Measurements from ENCODE around the gene ZWILCH.

The ZWILCH gene

DNA sequence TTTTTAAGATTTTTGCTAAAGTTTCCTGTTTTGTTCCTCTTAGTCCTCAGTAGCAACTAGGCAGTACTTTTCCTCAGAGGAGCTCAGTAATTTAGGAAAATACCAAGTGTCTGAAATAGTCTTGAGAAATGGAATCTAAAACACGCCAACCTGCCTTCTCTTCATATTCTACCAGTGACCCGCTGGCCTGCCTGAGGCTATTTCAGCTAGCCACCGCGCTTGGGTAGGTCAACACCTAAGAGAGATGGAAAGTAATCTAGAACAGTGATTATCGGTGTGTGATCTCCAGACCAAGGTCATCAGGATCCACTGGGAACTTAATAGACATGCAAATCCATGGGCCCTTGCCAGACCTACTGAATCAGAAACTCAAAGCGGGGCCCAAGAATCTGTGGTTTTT lies 53.1 kb downstream of the ZWILCH start:
- DNase-seq: no peak

GRCh38 chr15:66560856-66561525 lies 55.9 kb downstream of the ZWILCH start:
- no peak for DNase-seq

DNA sequence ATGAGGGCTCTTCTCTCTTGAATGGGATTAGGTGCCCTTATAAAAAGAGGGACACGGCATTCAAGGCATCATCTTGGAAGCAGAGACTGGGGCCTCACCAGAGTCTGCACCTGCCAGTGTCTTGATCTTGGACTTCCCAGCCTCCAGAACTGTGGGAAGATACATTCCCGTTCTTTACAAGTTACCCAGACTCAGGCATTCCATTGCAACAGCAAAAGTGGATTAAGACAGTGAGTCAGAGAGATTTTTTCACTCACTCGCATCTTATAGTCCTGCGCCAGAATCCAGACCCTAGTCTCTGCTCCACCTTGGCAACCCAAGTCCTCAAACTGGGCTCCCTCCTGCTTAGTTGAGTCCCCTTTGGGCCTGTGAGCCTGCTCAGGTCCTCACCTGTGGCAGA lies 58.0 kb downstream of the ZWILCH start:
- DNase-seq: no peak

- DNase-seq: no peak
Observed at GRCh38 chr15:66563566-66564110, 58.5 kb downstream of the ZWILCH start.

DNA sequence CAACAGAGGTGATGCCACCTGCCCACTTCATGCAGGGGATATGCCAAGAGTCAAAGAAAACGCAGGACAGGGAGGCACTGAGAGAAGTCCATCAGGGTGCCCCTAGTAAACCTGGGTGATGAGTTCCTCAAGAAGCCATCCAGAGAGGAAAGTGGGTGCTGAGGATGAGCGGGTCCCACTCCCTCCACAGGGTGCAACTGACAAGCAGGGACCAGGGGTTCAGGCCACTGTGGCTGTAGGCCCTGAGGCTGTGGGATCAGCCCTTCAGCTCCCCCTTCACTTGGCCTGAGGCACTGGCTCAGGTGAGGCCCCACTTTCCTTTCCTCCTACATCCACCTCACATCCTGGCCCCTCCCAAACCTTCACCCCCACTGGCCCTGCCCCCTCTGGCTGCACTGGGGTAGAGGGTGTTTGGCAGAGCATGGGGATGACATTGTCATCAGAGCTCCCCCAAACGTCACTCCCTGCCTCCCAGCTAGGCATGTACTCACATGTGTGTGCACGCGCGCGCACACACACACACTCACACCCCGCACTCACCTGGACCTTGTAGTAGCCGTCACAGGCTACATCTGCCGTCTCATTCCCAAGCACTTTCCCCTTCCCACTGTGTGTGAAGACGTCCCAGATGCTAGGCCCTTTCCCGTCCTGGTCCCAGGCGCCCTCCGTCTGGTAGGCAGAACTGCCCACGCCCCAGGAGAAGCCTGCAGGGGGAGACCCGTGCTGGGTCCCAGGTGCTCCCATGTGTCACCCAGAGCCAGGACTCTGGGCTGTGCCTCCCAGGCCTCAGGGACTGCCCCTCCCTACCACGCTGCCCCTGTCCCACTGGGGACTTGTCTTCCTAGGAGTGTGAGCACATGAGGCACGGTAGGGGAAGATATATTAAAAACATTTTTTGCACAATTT lies 59.3 kb downstream of the ZWILCH start:
- no peak for DNase-seq

GRCh38 chr15:66565141-66565641 lies 60.1 kb downstream of the ZWILCH start:
- no peak for DNase-seq

- DNase-seq: no peak
Observed at GRCh38 chr15:66565741-66566144, 60.6 kb downstream of the ZWILCH start, which contains the start of gene LCTL. Gene LCTL (minus strand): TSS chr15:66565998. CDS start chr15:66565365, 633 bp downstream.

DNA sequence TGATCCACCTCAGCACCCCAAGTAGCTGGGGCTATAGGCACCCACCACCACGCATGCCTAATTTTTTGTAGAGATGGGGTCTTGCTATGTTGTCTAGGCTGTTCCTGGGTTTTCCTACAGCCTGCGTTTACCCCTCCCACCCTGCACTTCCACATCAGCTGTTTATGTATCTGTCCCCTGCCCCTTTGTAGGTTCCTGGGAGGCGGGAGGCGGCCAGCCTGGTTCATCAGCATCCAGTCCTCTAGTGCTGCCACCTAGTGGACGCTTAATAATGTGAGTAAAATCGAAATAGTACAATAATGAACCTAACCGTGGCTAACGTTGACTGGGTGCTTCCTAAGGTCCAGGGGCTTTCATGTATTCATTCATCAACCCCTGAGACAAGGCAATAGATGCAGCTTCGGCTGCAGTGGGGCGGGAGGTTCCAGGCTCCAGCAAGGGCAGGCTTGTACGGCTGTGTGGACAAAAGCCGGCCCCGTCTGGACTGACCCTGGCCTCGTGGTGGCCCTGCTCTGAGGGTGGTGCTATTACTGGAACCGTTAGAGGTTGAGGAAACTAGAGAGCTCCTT lies 61.9 kb downstream of the ZWILCH start:
- peak; percentile 54 to 59 for DNase-seq

DNA sequence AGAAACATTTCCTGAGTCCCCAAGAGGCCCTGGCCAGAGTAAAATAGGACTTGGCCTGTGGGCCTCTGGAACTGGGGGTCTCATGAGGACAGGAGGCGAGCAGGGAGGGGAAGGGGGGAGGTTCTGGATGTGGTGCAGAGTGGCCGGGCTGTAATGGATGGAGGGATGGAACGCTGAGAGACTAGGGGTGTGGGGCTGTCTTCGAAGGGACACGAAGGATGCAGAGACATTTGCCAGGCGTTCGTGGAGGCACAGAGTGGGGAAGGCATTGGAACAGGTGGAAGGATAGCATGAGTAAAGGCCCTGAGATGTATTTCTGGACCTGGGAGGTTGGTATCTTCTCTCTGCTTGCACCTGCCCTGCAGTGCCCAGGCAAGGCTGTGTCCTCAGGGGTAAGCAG lies 62.8 kb downstream of the ZWILCH start:
- DNase-seq: no peak

DNA sequence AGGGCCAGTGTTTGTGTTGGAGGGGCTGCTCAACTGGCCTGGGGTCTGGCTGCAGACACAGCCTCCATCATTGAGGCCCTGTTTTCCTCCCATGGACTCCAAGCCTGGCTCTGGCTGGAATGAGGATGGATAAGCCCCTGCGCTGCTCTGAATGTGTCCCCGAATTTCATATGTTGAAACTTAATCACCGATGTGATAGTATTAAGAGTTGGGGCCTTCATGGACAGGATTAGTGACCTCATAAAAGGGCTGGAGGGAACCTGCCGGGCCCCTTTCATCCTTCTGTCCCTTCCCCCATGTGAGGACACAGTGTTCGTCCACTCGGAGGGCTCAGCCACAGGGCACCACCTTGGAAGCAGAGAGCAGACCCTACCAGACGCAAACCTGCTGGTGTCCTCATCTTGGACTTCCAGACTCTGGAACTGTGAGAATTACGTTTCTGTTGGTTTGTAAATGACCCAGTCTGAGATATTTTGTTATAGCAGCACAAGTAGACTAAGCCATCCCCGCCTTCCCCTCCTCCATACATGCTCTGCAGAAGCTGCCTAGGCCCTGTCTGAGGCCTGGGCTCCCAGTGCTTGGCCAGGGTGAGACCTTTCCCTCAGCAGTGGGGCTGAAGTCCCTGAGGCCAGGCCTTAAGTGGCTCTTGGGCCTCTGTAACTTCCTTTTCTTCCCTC lies 64.5 kb downstream of the ZWILCH start:
- no peak for DNase-seq

- DNase-seq: no peak
Observed at GRCh38 chr15:66570327-66570726, 65.2 kb downstream of the ZWILCH start.

- DNase-seq: no peak
Observed at GRCh38 chr15:66570842-66571478, 65.8 kb downstream of the ZWILCH start.

DNA sequence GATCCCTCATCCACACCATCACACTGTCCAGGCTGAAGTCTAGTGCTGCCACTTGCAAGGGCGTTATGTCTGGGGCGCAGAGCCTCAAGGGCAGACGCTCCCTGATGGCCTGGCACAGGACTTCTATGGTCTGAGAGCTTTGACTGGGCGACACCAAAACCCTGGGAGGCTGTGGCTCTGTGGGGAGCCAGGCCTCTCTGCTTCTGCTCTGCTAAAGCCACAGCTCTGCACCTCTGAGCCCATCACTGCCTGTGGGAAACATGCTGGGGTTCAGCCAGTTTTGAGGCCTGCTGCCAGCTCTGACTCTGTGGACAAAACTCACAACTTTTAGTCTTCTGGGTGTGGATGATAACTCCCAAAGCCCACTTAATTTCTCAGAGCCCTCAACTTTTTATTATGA lies 67.0 kb downstream of the ZWILCH start:
- no peak for DNase-seq

DNA sequence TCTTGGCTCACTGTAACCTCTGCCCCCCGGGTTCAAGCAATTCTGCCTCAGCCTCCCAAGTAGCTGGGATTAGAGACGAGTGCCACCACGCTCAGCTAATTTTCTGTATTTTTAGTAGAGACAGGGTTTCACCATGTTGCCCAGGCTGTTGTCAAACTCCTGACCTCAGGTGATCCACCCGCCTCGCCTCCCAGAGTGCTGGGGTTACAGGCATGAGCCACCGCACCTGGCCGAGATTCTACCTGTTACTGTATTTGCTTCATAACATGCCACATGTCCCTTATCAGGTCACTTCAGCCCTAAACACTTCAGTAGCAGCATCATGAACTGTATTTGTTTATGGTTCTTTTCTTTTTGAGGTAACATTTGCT lies 68.2 kb downstream of the ZWILCH start:
- DNase-seq: no peak

GRCh38 chr15:66573719-66574595 lies 68.8 kb downstream of the ZWILCH start:
- DNase-seq: no peak

DNA sequence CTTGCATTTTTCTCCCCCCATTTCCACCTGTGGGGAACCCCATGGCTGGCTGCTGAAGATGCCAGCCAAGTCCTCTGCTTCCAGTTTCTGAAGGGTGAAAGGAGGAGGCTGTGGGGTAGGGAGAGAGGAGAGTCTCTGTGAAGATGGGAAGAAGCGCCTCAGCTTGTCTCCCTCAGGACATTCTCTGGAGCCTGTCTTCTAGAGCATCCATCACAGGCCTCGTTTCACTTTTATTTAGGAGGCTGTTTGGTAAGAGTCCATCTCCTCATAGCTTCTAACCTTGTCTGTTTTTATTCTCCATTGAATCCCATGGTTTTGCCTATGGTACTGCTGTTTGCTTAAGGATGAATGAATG lies 69.4 kb downstream of the ZWILCH start:
- no peak for DNase-seq

- no peak for DNase-seq
Observed at GRCh38 chr15:66578286-66578875, 73.3 kb downstream of the ZWILCH start.

GRCh38 chr15:66580643-66581042 lies 75.5 kb downstream of the ZWILCH start:
- DNase-seq: no peak

DNA sequence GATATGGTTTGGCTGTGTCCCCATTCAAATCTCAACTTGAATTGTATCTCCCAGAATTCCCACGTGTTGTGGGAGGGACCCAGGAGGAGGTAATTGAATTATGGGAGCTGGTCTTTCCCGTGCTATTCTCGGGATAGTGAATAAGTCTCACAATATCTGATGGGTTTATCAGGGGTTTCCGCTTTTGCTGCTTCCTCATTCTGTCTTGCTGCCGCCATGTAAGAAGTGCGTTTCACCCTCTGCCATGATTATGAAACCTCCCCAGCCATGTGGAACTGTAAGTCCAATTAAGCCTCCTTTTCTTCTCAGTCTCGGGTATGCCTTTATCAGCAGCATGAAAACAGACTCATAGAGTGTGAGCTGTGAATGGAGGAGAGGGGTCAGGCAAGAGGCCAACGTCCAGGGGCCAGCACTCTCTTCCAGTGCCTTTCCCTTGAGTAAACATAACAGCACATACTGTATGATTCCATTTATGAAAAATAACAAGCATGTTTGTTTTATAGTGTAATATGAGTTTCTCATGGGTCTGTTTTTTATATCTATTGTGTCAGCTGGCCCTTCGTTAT lies 76.9 kb downstream of the ZWILCH start:
- DNase-seq: no peak

- DNase-seq: no peak
Observed at GRCh38 chr15:66586155-66586976, 81.2 kb downstream of the ZWILCH start.
